HG03439 (cell line): ENCODE results near the gene KPNA6.
A peak's percentile ranks its signal among the peaks of the same experiment; 100 is the strongest.
"Not testable (repeated sequence)": the region's sequence is repeated elsewhere in the genome, so short reads cannot be mapped to it uniquely, and the experiment has no call there.

Experiments
- ATAC-seq: cut with Tn5 transposase; IDR thresholded peaks from one replicate; pipeline ENCODE4 v1.9.1; 2021; ENCODE audit warnings: mild to moderate bottlenecking, moderate library complexity; ENCODE audit not compliant: unreplicated experiment

The KPNA6 gene

DNA sequence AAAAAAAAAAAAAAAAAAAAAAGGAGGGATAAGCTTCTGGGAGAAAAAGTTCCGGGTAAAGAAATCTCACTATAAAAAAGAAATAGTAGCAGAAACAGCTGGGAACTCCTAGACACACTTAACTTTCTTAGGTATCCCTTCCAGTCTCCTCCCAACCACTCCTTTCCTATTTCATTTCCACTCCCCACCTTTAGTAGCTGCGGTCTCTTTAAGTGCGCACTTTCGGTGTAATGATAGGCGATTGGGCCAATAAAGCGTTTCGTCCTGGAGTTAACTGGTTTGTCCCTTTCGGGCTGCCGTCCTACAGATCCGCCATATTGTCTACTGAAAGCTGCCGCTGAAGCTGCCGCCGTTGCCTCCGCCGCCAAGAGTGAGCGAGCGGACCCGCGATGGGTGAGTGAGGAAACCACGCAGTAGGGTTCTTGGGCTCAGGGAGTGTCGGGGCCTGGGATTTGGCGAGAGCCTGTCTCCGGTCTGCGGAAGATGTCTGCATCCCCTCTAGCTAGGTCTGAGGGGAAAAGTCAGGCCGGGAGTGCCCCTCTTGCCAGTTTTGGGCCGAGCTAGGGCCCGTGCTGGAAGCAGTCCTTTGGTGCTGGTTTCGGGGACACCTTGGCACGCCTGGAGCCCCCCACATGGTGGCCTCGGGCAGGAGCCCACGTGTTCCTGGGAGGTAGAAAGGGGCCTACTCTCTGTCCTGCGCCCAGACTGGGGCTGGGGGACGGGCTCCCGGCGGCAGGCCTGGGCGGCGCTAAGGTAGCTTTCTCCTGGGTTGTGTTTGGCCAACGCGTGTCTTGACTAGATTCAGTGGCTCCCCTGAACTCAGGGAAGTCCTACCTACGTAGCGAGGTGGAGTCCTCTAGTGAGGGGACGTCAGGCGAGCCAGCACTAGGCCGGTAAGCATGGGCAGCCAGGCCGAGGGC is at the start of gene KPNA6:
Gene KPNA6 (plus strand): TSS at position 315 of the 920 bp plus-strand sequence. CDS start 75 bp downstream, at position 390.
- peak; percentile 64 for ATAC-seq

DNA sequence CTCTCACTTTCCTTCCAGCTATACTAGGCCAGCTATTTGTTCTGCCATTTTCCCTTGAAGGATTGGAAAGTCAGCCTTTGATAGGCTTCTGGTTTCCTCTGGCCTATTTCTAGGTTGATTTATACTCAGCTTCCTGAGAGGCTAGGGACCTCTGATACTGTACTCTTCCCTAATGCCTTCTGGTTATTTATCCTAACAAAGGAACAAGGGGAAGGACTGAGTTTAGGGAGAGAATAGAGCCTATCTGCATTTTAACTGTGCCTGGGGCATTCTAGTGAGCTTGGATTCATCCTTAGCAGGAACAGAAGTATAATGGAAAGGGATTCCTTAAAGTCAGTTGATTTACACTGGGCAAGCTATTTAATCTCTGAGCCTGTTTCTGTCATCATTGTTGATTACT is 46.9 kb upstream of the KPNA6 start:
- ATAC-seq = no peak

DNA sequence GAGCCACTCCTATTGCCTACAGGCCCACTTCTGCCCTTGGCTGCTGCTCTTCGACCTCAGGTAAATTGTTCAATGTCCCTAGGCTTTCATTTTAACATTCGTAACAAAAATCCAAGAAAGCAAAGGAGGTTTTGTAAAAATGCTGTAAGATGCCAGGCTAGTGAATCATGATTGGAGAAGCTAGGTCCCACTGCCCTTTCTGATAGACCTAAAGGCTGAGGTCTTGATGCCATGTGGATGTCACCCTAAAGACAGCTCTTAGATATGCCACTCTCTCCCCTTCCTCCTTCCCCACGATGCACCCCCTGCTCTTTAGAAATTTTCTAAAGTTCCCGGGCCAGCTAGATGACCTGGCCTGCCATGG is 45.0 kb upstream of the KPNA6 start:
- no peak for ATAC-seq

DNA sequence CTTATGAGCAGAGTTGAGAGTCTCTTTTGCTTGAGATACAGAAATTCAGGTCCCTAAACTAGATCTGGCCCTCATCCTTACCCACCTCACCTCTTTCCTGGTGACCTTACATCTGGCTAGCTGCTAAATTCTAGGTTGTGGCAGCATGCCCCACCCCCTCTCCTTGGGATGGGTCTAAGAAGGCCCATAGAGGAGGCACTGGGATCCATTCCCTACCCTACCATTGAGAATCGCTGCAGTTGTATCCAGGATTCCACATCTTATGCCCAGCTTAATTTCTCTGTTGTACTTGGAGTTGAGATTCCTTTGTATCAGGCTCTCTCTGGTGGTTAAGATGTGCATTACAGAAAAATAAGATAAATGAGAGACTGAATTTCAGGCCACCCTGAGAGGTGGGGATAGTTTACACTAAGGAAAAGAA is 44.6 kb upstream of the KPNA6 start:
- no peak for ATAC-seq

DNA sequence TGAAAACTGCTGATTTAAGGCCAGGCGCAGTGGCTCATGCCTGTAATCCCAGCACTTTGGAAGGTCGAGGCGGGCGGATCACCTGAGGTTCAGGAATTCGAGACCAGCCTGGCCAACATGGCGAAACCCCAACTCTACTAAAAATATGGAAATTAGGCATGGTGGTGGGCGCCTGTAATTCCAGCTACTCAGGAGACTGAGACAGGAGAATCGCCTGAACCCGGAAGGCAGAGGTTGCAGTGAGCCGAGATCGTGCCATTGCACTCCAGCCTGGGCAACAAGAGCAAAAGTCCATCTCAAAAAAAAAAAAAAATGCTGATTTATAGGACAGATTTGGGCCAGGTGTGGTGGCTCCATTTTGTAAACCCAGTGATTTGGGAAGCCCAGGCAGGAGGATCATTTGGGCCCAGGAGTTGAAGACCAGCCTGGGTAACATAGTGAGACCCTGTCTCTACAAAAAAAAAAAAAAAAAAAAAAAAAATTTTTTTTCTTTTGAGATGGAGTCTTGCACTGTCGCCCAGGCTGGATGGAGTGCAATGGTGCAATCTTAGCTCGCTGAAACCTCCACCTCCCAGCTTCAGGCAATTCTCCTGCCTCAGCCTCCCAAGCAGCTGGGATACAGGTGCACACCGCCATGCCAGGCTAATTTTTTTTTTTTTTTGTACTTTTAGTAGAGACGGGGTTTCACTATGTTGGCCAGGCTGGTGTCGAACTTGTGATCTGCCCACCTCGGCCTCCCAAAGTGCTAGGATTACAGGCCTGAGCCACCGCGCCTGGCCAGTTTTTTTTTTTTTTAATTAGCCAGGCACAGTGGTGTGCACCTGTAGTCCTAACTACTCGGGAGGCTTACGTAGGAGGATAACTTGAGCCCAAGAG is 42.0 kb upstream of the KPNA6 start:
- not testable (repeated sequence) for ATAC-seq

DNA sequence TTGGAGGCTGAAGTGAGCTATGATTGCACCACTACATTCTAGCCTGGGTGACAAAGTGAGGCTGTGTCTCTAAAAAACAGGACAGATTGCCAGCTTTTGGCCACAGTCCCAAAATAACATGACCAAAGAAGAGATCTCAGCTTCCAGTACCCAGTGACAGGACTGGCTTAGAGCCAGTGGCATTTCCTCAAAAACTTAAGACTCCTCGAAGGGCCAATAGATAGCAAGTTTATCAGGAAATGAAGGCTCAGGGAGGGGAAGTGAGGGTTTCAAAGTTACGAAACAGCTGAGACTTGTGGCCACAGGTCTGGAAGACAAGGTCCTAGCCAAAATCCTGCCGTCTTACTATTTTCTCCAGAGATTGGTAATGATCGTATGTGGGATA is 41.4 kb upstream of the KPNA6 start:
- no peak for ATAC-seq

DNA sequence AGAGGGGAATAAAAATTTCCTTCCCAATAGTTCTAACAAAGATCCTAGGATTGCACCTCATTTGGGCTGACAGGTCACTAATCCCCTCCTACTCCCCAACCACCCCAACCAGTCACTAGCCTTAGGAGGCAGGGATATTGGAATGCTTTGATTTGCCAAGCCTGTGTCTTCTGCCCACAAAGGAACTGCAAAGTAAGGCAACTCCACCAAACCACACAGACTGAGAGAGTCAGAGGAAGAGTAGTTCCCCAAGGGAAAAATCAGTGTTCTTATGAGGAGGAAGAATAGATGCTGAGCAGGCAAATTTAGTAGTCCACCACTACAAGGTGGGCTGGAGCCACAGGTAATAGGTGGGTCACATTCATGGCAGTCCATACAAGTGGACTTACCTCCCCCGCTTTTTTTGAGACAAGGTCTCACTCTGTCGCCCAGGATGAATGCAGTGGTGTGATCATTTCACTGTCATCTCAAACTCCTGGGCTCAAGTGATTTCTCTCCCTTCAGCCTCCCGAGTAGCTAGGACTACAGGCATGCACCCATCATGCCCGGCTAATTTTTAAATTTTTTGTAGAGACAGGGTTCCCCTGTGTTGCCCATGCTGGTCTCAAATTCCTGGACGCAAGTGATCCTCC is 38.8 kb upstream of the KPNA6 start:
- no peak for ATAC-seq

DNA sequence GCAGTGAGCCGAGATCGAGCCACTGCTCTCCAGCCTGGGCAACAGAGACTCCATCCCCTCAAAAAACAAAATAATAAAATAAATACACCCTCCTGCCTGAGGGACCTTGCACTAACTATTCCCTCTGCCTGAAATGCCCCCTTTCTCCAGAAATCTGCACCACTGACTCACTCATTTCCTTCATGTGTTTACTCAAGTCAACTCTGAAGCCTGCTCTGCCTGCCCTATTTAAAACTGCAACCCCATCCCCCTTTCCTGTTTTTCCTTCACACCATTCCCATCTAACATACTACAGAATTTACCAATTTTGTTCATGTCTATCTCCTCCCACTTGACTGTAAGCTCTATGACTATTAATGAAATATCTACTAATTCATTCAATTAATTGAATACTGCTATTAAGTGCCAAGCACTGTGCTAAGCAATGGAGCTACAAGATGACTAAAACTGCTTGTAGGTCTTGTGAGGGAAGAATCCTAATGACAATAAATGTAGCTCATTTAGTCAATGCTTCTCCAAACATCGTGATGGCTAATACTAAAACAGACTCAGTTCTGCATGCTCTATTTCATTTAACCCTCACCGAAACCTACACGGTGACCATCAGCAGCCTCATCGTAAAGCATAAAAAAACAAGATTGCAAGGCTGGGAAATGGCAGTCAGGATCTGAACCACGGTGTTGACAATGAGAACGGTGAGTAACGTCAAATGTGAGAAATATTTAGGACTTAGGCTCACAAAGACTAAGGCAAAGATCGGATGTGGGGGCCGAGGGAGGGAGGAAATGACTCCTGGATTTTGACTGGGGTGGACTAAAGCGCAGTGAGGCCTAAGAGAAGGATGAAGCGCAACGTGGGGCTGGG is 35.9 kb upstream of the KPNA6 start:
- no peak for ATAC-seq

DNA sequence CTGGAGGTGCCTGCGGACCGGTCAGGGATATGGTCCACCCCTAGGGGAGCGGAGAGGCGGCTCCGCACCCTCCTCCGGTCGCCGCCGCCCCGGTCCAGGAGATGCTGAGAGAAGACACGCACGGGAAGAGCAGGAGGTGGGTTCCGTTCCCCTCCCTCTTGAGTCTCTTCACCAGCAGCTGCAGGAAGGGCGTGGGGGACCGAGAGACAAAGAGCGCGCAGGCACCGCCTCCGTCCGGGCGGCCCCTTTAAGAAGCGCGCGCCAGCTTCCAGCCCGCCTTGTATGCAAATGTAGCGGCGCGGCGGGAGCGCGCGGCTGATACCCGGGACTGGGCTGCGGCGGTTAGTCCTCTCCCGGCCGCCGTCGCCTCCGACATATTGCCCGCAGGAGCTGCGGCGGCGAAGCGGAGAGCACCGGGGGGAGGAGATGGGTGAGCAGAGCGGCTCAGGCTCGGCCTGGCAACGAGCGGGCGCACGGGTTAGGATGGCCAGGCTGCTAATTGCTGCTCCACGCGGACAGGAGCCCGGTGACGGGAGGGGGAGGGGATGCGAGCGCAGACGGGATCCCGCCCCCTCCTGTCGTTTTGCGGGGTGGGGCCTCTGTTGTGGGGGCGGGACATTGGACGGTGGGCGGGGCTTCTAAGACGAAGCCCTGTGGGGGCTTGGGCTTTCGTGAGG is 35.1 kb upstream of the KPNA6 start, which contains the start of gene TMEM39B:
Gene TMEM39B (plus strand): TSS at position 318 of the 677 bp plus-strand sequence. CDS start 109 bp downstream, at position 427.
- peak; percentile 90 for ATAC-seq

DNA sequence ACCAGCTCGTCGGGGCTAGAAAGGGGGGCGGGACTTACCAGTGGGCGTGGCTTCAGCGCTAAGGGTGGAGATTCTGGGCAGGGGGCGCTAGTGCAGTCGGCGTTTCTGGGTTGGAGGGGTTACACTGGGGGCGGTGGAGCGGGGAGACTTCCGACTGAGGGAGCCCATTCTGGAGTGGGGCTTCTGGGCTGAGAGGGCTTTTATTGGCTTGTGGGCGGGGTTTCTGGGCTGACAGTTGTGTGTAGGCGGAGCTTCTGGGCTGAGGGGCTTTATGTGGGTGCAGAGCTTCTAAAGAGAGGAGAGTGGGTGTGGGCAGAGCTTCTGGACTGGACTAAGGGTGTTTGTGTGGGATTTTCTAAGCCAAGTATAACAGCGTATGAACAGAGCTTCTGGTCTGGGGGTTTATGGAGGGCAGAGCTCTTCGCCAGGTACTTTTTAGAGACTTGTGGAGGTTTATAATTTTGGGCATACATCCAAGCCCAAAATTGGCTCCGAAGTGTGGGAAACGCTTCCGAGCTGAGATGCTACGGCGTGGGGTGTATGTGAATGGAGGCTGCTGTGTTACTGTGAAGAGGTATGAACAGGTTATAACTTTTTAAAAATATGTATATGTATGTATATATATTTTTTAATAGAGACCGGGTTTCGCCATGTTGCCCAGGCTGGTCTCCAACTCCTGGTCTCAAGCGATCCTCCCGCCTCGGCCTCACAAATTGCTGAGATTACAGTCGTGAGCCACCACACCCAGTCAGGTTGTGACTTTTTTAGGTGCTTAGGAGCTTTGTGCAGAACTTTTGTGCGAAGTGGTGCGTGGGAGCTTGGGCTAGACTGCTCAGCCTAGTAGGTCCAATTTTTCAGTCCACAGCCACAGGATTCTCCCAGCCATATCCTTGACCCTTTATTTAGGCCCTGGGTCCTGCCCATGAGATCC is 34.3 kb upstream of the KPNA6 start:
- peak; percentile 13 for ATAC-seq

DNA sequence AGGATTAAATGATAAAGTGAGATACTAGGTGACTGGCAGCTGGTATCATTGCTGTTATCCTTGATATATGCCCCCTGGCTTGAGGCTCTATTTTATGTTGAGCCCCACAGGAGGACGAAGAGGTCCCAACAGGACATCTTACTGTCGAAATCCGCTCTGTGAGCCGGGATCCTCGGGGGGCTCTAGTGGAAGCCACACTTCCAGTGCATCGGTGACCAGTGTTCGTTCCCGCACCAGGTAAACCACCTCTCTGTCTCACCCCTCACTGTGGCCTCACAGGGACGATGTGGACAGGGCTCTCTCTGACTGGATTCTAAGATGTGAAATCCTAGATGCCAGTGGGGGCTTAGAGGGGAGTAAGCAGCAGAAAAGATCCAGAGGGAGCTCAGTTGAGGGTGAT is 33.0 kb upstream of the KPNA6 start:
- no peak for ATAC-seq

DNA sequence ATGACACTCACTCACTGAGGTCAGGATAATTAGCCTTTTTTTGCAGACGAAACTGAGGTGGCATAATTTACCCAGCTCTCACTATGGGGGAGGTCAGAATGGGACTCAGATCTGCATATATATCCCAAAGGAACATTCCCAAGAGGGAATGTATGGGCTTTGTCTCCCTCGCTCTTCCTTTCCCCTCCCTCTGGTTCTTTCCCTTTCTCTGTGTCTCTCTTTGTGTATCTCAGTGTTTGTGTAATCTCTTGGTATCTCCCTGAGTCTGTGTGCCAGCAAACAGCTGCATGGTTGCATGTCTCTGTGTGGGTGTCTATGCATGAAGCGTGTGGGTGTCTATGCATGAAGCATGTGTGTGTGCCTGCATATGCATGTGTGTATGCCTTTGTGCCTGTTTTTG is 30.4 kb upstream of the KPNA6 start:
- ATAC-seq = no peak

DNA sequence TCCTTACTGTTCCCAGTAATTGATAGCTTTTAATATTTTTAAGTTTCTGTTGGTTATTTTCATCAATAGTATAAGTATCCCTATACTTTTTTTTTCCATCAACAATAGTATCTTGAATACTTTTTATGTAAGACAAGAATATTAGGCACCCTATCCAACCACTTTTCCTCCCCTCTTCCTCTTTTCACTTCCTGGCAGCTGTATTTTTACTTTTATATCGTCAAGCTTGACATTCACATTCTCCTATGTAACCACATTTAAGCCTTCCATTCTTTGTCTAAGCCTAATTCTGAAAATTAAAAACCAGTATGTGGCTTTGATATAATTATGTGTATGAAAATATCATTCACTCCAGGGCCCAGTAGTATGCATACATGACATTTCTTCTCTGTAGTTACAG is 25.8 kb upstream of the KPNA6 start:
- no peak for ATAC-seq

DNA sequence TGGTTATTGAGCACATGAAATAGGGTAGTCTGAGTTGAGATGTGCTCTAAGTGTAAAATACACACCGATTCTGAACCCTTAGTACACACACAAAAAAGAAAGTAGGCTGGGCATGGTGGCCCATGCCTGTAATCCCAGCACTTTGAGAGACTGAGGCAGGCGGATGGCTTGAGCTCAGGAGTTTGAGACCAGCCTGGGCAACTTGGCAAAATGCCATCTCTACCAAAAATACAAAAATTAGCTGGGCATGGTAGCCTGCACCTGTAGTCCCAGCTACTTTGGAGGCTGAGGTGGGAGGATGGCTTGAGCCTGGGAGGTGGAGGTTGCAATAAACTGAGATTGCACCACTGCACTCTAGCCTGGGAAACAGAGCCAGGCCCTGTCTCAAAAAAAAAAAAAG is 21.5 kb upstream of the KPNA6 start:
- not testable (repeated sequence) for ATAC-seq

DNA sequence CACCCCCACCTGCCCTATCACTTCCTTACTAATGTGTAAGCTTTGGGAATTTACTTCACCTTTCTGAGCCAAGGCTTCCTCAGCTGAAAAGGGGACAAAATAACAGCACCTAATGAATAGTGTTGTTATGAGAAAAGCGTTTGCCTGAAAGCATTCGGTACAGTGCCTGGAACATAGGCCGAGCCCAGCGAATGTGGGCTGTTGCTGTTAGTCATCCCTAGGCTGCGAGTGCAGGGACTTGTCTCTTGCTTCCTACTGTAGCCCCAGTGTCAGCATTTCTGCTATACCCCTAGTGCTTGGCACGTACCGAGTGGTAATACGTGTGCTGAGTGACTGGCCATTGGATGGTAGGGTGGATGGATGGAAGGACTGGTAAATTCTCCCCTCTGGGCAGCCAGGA is 16.7 kb upstream of the KPNA6 start:
- no peak for ATAC-seq

DNA sequence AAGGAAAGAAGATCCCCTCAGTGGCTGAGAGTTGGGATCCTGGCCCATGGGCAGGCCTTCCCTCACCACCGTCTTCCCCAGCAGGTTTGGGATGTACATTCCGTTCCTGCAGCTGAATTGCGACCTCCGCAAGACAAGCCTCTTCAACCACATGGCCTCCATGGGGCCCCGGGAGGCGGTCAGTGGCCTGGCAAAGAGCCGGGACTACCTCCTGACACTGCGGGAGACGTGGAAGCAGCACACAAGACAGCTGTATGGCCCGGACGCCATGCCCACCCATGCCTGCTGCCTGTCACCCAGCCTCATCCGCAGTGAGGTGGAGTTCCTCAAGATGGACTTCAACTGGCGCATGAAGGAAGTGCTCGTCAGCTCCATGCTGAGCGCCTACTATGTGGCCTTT is 16.3 kb upstream of the KPNA6 start:
- ATAC-seq = no peak

DNA sequence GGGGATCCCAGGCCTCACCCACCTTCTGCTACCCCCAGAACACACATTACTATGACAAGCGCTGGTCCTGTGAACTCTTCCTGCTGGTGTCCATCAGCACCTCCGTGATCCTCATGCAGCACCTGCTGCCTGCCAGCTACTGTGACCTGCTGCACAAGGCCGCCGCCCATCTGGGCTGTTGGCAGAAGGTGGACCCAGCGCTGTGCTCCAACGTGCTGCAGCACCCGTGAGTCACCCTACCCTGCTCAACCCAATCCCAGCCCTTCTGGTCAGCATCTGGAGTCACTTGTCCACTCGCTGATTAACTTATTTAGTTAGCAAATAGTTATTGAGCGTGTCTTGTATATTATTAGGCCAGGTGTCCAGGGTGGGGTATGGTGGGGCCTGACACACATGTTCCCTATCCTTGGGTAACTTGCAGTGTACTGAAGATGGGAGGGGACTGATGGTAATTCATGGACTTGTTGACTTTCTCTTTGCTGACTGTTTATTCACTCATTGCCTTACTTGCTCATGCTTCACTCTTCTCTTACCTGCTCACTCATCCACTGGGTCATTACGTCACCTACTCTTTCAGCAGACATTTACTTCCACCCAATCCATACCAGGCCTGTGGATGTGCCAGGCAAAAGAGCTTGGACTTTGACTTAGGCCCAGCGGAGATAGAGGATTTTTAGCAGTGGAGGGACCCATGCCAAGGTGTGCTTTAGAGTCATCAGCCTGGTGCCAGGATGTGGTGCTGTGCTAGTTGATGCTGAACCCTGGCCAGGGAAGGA is 12.9 kb upstream of the KPNA6 start:
- ATAC-seq = no peak

DNA sequence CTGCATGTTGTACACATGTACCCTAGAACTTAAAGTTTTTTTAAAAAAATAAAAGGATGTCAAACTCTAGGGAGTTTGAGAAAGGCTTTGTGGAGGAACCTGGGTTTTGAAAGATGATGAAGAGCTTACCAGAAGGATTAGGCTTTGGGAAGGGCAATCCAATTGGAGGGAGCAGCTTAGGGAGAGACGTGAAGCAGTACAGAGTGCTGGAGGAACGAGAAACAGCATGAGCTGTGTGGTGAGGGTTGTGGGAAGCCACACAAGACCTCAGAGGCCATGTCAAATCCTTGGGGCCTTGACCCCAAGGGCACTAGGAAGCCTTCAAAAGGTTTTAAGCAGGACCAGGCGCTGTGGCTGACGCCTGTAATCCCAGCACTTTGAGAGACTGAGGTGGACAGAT is 8.4 kb upstream of the KPNA6 start:
- ATAC-seq = no peak
